Right forelimb (tissue), 1 donor: ENCODE measurements around the gene ADM.
"Not testable (repeated sequence)": the region's sequence is repeated elsewhere in the genome, so short reads cannot be mapped to it uniquely, and the experiment has no call there.

Source experiments
- DNase-seq: peaks from one replicate; pipeline ENCODE4 v3.0.0-alpha.2; 2018

The ADM gene

GRCh38 chr11:10304495-10305261 is at the start of gene ADM:
Gene ADM (plus strand): TSS chr11:10305073. CDS start chr11:10305701, 628 bp downstream.
- peak; percentile 90 for DNase-seq

- DNase-seq, result no peak
Measured at GRCh38 chr11:10255388-10256125, 49.3 kb upstream of the ADM start.

GRCh38 chr11:10257478-10257877 is 47.4 kb upstream of the ADM start:
- no peak for DNase-seq

- DNase-seq, result no peak
Measured at GRCh38 chr11:10261821-10262220, 43.1 kb upstream of the ADM start.

- no peak for DNase-seq
Measured at GRCh38 chr11:10263929-10264328, 40.9 kb upstream of the ADM start.

GRCh38 chr11:10264716-10265115 is 40.2 kb upstream of the ADM start:
- DNase-seq, result not testable (repeated sequence)

GRCh38 chr11:10265936-10266335 is 38.9 kb upstream of the ADM start:
- DNase-seq, result no peak

- DNase-seq, result no peak
Measured at GRCh38 chr11:10267821-10268220, 37.1 kb upstream of the ADM start.

GRCh38 chr11:10268746-10269488 is 36.0 kb upstream of the ADM start:
- DNase-seq, result no peak

GRCh38 chr11:10272132-10272531 is 32.7 kb upstream of the ADM start:
- no peak for DNase-seq

GRCh38 chr11:10273738-10274137 is 31.1 kb upstream of the ADM start:
- no peak for DNase-seq

GRCh38 chr11:10274726-10275125 is 30.1 kb upstream of the ADM start:
- no peak for DNase-seq

- no peak for DNase-seq
Measured at GRCh38 chr11:10275714-10276113, 29.2 kb upstream of the ADM start.

GRCh38 chr11:10282117-10282516 is 22.8 kb upstream of the ADM start:
- no peak for DNase-seq

GRCh38 chr11:10283991-10284390 is 20.9 kb upstream of the ADM start:
- DNase-seq, result no peak

- no peak for DNase-seq
Measured at GRCh38 chr11:10285148-10285802, 19.6 kb upstream of the ADM start.

GRCh38 chr11:10287140-10287539 is 17.7 kb upstream of the ADM start:
- DNase-seq, result no peak

GRCh38 chr11:10287766-10288715 is 16.8 kb upstream of the ADM start:
- no peak for DNase-seq

GRCh38 chr11:10288881-10289764 is 15.8 kb upstream of the ADM start:
- DNase-seq, result no peak

GRCh38 chr11:10289765-10290380 is 15.0 kb upstream of the ADM start:
- no peak for DNase-seq
